GM21447 (cell line): ENCODE measurements around the gene MAPRE2.
"Not testable (repeated sequence)": the region's sequence is repeated elsewhere in the genome, so short reads cannot be mapped to it uniquely, and the experiment has no call there.

ENCODE experiments used
- ATAC-seq: cut with Tn5 transposase; IDR thresholded peaks from one replicate; pipeline ENCODE4 v1.9.1; 2021; ENCODE audit not compliant: unreplicated experiment

The MAPRE2 gene

GRCh38 chr18:35143622-35144596 lies 102.7 kb downstream of the MAPRE2 start:
- ATAC-seq = no peak

GRCh38 chr18:35144698-35145097 lies 103.5 kb downstream of the MAPRE2 start:
- ATAC-seq = no peak

GRCh38 chr18:35150195-35150594 lies 109.0 kb downstream of the MAPRE2 start:
- not testable (repeated sequence) for ATAC-seq

GRCh38 chr18:35153609-35154272 lies 112.5 kb downstream of the MAPRE2 start:
- ATAC-seq = peak; percentile 79

- ATAC-seq = no peak
These were observed 114.3 kb downstream of the MAPRE2 start for GRCh38 chr18:35155398-35156117.

GRCh38 chr18:35157181-35157580 lies 116.0 kb downstream of the MAPRE2 start:
- no peak for ATAC-seq

- ATAC-seq = peak; percentile 66
These were observed 117.7 kb downstream of the MAPRE2 start for GRCh38 chr18:35158728-35159450.

GRCh38 chr18:35159782-35160181 lies 118.6 kb downstream of the MAPRE2 start:
- ATAC-seq = no peak

GRCh38 chr18:35161485-35161884 lies 120.3 kb downstream of the MAPRE2 start:
- no peak for ATAC-seq

GRCh38 chr18:35161934-35162333 lies 120.7 kb downstream of the MAPRE2 start:
- no peak for ATAC-seq

- ATAC-seq = no peak
These were observed 121.9 kb downstream of the MAPRE2 start for GRCh38 chr18:35163014-35163539.

GRCh38 chr18:35163721-35164120 lies 122.5 kb downstream of the MAPRE2 start:
- no peak for ATAC-seq

GRCh38 chr18:35164133-35164532 lies 122.9 kb downstream of the MAPRE2 start:
- ATAC-seq = no peak

- no peak for ATAC-seq
These were observed 126.1 kb downstream of the MAPRE2 start for GRCh38 chr18:35167332-35167731.

GRCh38 chr18:35167857-35168256 lies 126.6 kb downstream of the MAPRE2 start:
- no peak for ATAC-seq

GRCh38 chr18:35170323-35170722 lies 129.1 kb downstream of the MAPRE2 start:
- not testable (repeated sequence) for ATAC-seq

- ATAC-seq = no peak
These were observed 130.2 kb downstream of the MAPRE2 start for GRCh38 chr18:35171315-35171987.

- ATAC-seq = no peak
These were observed 130.8 kb downstream of the MAPRE2 start for GRCh38 chr18:35172009-35172408.

GRCh38 chr18:35172451-35173035 lies 131.3 kb downstream of the MAPRE2 start:
- ATAC-seq = no peak
